Measurements from ENCODE around the gene ZBTB26. TPM values are rescaled to one million over a fixed set of nuclear protein-coding genes. Genes with fewer than 3 reads are reported as not detected.

ZBTB26 gene
- total RNA-seq, 4 donors from 2014 or later = 10.9 to 15.6 (median 12.7) TPM

- no peak for DNase-seq
- Histone ChIP-seq H3K4me3 (replicated peaks in 1 of 3) (no peak overlapping the region), H3K4me1 (peaks cover 36 to 58% of the 10 kb centered on the region in 2 donors), H3K9me3 (no peaks in the 10 kb centered on the region), H3K27me3 (no peaks in the 10 kb centered on the region), H3K27ac (no peak overlapping the region), H3K36me3 (no peaks in the 10 kb centered on the region)
- intact Hi-C loops (cut with DNase I) = no loop called here
- TF ChIP-seq CTCF (IDR thresholded peaks at IDR 0.05) (no peak), POLR2A (IDR thresholded peaks at IDR 0.05) (no peak)
Measured at GRCh38 chr9:122955961-122956360, 24.6 kb upstream of the ZBTB26 start.

GRCh38 chr9:122954253-122954691, 23.0 kb upstream of the ZBTB26 start:
- H3K4me3 ChIP-seq (replicated peaks in 1 of 3) = no peak overlapping the region
- H3K9me3 ChIP-seq = no peaks in the 10 kb centered on the region
- DNase-seq = no peak
- intact Hi-C loops (cut with DNase I) = no loop called here
- H3K27me3 ChIP-seq = no peaks in the 10 kb centered on the region
- H3K36me3 ChIP-seq = no peaks in the 10 kb centered on the region
- peak overlapping the region; percentile 5 to 55 (median 20) for H3K27ac ChIP-seq
- TF ChIP-seq CTCF (IDR thresholded peaks at IDR 0.05) (no peak), POLR2A (IDR thresholded peaks at IDR 0.05) (no peak)
- H3K4me1 ChIP-seq = peaks cover 45 to 72% of the 10 kb centered on the region in 2 donors

- Histone ChIP-seq H3K36me3 (no peaks in the 10 kb centered on the region), H3K9me3 (no peaks in the 10 kb centered on the region), H3K27me3 (no peaks in the 10 kb centered on the region), H3K4me3 (replicated peaks in 1 of 3) (no peak overlapping the region), H3K27ac (peak overlapping the region; percentile 20 to 46 (median 31)), H3K4me1 (peaks cover 55 to 87% of the 10 kb centered on the region in 2 donors)
- intact Hi-C loops (cut with DNase I) = no loop called here
- 93 to 96% methylated on average over 1 of the region's 1 CpG for WGBS, 2 donors
- DNase-seq = no peak
- TF ChIP-seq POLR2A (IDR thresholded peaks at IDR 0.05) (no peak), CTCF (IDR thresholded peaks at IDR 0.05) (no peak)
Measured at GRCh38 chr9:122951056-122951455, 19.7 kb upstream of the ZBTB26 start.

- 90 to 92% methylated on average over 3 of the region's 3 CpGs for WGBS, 2 donors
- intact Hi-C loops (cut with DNase I) = no loop called here
- H3K4me3 ChIP-seq (replicated peaks in 1 of 3) = no peak overlapping the region
- H3K27me3 ChIP-seq = no peaks in the 10 kb centered on the region
- peaks cover 61 to 82% of the 10 kb centered on the region in 2 donors for H3K4me1 ChIP-seq
- TF ChIP-seq POLR2A (IDR thresholded peaks at IDR 0.05) (no peak), CTCF (IDR thresholded peaks at IDR 0.05) (no peak)
- DNase-seq = no peak
- H3K9me3 ChIP-seq = no peaks in the 10 kb centered on the region
- H3K36me3 ChIP-seq = no peaks in the 10 kb centered on the region
- H3K27ac ChIP-seq = peak overlapping the region in 2 of 3 donors; percentile 31 to 61
Measured at GRCh38 chr9:122950263-122950662, 19.0 kb upstream of the ZBTB26 start.

GRCh38 chr9:122949696-122950095, 18.4 kb upstream of the ZBTB26 start:
- Histone ChIP-seq H3K27me3 (no peaks in the 10 kb centered on the region), H3K27ac (peak overlapping the region in 2 of 3 donors; percentile 61 to 78), H3K4me1 (peaks cover 59 to 77% of the 10 kb centered on the region in 2 donors), H3K4me3 (replicated peaks in 1 of 3) (no peak overlapping the region), H3K9me3 (no peaks in the 10 kb centered on the region), H3K36me3 (no peaks in the 10 kb centered on the region)
- WGBS, 2 donors = 88 to 90% methylated on average over 1 of the region's 1 CpG
- DNase-seq = no peak
- intact Hi-C loops (cut with DNase I) = no loop called here
- no peak for TF ChIP-seq CTCF (IDR thresholded peaks at IDR 0.05)
- no peak for TF ChIP-seq POLR2A (IDR thresholded peaks at IDR 0.05)

All from thyroid gland (tissue), 4 donors.